ENCODE results near the gene TSEN54. TPM values are rescaled to one million over a fixed set of nuclear protein-coding genes. Genes with fewer than 3 reads are reported as not detected.

TSEN54 gene
- total RNA-seq, 4 donors from 2014 or later: 11.6 to 46.6 (median 25.8) TPM

DNA sequence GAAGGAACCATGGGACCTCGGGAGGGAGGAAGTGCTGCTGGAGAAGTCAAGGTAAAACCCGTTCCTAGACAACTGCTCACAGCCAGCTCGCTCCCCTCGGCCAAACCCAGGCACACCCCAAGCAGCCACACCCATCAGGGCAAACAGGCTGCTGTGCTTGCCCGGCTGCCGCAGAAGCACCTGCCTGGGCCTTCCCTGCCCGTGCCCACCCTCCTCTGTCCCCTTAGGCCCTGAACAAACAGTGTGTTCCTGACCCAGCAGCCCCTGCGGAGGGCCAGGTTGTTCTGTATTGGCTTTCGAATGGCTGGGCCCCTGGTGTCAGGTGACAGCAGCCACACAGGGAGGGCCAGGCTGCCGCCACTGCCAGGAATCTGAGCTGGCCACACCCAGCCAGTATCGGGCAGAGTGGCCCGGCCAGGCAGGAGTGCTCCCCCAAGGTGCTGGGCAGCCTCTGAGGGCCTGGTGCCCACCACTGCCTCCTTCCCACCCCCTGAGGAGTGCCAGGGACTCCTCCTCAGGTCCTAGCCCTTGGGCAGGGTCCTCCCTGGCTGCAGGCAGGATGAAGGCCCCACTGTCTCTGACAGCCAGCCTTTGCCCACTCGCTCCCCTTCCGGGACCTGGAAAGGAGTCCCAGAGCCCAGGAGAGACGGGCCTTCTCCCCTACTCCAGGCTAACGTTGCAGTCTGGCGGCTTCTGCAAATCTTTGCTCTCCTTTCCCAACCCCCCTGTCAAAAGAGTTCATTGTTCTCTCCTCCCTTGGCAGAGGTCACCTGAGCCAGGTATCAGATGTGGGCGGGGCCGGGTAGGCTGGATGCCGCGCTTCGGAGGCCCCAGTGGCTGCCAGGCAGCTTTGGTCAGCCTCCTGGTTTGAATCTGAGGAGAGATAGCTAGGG lies 33.2 kb downstream of the TSEN54 start:
- WGBS, 2 donors: 23 to 37% methylated on average over 17 to 19 of the region's 22 CpGs
- no peaks in the 10 kb centered on the region for H3K9me3 ChIP-seq
- intact Hi-C loops (cut with DNase I): no loop called here
- no peak overlapping the region for H3K4me3 ChIP-seq (replicated peaks in 1 of 3)
- DNase-seq: peak; percentile 94 to 96
- no peaks in the 10 kb centered on the region for H3K27me3 ChIP-seq
- H3K4me1 ChIP-seq: peaks cover 15 to 17% of the 10 kb centered on the region in 2 donors
- H3K27ac ChIP-seq: peak overlapping the region; percentile 95 to 99 (median 95)
- no peaks in the 10 kb centered on the region for H3K36me3 ChIP-seq
- TF ChIP-seq, protein P1, sequence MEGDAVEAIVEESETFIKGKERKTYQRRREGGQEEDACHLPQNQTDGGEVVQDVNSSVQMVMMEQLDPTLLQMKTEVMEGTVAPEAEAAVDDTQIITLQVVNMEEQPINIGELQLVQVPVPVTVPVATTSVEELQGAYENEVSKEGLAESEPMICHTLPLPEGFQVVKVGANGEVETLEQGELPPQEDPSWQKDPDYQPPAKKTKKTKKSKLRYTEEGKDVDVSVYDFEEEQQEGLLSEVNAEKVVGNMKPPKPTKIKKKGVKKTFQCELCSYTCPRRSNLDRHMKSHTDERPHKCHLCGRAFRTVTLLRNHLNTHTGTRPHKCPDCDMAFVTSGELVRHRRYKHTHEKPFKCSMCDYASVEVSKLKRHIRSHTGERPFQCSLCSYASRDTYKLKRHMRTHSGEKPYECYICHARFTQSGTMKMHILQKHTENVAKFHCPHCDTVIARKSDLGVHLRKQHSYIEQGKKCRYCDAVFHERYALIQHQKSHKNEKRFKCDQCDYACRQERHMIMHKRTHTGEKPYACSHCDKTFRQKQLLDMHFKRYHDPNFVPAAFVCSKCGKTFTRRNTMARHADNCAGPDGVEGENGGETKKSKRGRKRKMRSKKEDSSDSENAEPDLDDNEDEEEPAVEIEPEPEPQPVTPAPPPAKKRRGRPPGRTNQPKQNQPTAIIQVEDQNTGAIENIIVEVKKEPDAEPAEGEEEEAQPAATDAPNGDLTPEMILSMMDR (IDR thresholded peaks at IDR 0.05): no peak
- peak; percentile 41 to 80 for TF ChIP-seq POLR2A (IDR thresholded peaks at IDR 0.05)

DNA sequence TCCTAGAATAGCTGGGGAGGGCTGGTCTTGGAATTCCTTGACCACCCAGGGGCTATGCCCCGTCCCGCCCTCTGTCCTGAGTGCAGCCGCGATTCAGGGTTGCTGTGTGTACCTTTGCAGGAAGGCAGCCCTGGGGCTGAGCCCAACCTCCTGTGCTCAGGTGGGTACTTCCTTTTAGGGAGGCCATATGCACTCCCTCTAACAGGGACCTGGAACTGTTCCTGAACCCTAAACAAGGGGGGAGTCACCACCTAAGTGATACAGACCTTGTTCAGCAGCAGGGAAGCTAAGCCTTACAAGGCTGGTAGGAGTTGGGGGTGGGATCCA lies 33.8 kb downstream of the TSEN54 start:
- Histone ChIP-seq H3K36me3 (no peaks in the 10 kb centered on the region), H3K4me1 (peaks cover 15 to 17% of the 10 kb centered on the region in 2 donors), H3K27ac (peak overlapping the region; percentile 95 to 99 (median 95)), H3K27me3 (no peaks in the 10 kb centered on the region), H3K9me3 (no peaks in the 10 kb centered on the region), H3K4me3 (replicated peaks in 1 of 3) (no peak overlapping the region)
- no peak for DNase-seq
- WGBS, 2 donors: 40 to 60% methylated on average over 1 of the region's 4 CpGs
- TF ChIP-seq, protein P1 (IDR thresholded peaks at IDR 0.05): no peak
- TF ChIP-seq POLR2A (IDR thresholded peaks at IDR 0.05): no peak
- intact Hi-C loops (cut with DNase I): no loop called here

DNA sequence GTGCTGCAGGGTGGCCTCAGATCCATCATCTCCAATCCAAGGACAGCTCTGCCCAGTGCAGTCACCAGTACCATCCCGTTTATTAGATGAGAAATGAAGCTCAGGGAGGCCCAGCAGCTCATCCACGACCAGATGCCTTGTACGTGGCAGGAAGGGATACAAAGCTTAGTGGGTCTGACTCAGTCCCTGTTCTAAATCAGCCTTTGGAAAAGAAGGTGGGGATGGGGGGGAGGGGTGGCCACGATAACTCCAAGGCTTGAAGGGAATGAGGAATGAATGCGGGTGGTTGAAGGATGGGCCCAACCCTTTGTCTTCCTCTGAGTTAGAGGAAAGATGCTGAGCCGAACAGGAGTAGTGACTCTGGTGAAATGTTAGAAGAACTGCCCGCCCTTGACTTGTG lies 34.9 kb downstream of the TSEN54 start:
- WGBS, 2 donors: 80 to 83% methylated on average over 7 of the region's 7 CpGs
- no peaks in the 10 kb centered on the region for H3K36me3 ChIP-seq
- no peaks in the 10 kb centered on the region for H3K27me3 ChIP-seq
- H3K4me3 ChIP-seq (replicated peaks in 1 of 3): no peak overlapping the region
- H3K27ac ChIP-seq: peak overlapping the region in 2 of 3 donors; percentile 95
- TF ChIP-seq, protein P1 (IDR thresholded peaks at IDR 0.05): no peak
- TF ChIP-seq POLR2A (IDR thresholded peaks at IDR 0.05): no peak
- no peak for DNase-seq
- intact Hi-C loops (cut with DNase I): no loop called here
- no peaks in the 10 kb centered on the region for H3K9me3 ChIP-seq
- peaks cover 16 to 17% of the 10 kb centered on the region in 2 donors for H3K4me1 ChIP-seq

DNA sequence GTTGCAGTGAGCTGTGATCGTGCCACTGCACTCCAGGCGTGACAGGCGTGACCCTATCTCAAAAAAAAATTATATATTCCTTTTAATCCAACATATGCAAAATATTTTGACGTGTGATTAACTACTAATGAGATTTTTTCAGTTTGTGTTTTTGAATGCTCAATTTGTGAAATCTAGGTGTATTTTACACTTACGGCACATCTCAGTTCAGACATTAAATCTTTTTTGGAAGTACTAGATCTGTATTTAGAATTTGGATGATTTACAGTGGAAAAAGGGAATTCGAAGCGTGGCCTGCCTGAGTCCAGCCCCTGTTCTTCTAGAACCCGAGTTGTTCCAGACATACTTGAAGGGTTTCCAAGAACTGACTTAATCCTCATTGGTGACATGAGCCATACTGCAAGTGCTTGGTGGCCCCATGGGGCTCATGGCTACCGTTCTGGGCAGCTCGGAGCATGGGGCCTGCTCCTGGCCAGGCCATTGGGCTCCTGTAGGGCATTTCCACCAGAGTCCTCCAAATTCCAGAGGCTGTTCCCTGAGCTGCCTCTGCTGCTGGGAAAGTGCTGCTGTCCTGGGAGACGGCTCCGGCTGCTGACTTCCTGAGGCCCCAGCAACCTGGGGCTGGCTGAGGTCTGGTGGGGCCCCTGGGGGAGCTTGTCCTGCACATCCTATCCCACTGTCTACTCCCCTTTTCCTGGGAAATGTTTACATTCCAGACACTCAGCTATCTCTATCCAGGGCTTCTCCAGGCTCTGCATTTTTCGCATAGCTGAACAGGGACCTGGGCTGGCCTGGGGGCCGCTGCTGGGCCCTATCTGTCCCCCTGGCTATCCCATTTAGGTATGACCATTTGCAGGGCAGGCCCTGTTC lies 36.3 kb downstream of the TSEN54 start:
- Histone ChIP-seq H3K36me3 (no peaks in the 10 kb centered on the region), H3K27ac (peak overlapping the region in 1 of 3 donors; percentile 36), H3K4me3 (replicated peaks in 1 of 3) (no peak overlapping the region), H3K9me3 (no peaks in the 10 kb centered on the region), H3K4me1 (peaks cover 27 to 31% of the 10 kb centered on the region in 2 donors), H3K27me3 (no peaks in the 10 kb centered on the region)
- TF ChIP-seq, protein P1 (IDR thresholded peaks at IDR 0.05): no peak
- TF ChIP-seq POLR2A (IDR thresholded peaks at IDR 0.05): no peak
- intact Hi-C loops (cut with DNase I): no loop called here
- DNase-seq: no peak
- WGBS, 2 donors: 86 to 87% methylated on average over 13 to 14 of the region's 14 CpGs

Measured in thyroid gland (tissue), 4 donors.